WI38 (cell line): ENCODE data around the gene DNAJC17.

Source experiments
- H3K4me3 ChIP-seq: 2 replicates; pipeline ENCODE4 v1.5.1; 2011; ENCODE audit warnings: low read depth, mild to moderate bottlenecking, control low read depth, low read length
- TF ChIP-seq, protein P1 (sequence below): IDR thresholded peaks from 2 replicates; pipeline ENCODE4 v1.5.1; 2012; ENCODE audit warnings: low read depth, mild to moderate bottlenecking, control low read depth, low read length

The DNAJC17 gene

DNA sequence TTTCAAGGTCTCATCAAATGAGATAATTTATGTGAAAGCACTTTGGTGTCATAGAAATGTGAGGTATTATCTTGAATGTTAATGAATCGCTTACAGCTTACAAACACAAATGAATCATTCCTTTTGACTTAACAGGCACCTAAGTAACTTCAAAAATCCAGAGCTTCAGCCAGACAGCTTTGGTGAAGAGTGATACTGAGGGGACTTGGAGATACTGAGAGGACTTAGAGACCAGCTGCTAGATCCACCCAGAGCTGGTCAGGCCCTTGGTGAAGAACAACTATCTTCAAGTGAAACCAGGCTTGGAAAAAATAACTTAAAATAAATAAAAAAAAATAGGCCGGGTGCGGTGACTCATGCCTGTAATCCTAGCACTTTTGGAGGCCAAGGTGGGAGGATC, 16.6 kb downstream of the DNAJC17 start:
- TF ChIP-seq, protein P1, sequence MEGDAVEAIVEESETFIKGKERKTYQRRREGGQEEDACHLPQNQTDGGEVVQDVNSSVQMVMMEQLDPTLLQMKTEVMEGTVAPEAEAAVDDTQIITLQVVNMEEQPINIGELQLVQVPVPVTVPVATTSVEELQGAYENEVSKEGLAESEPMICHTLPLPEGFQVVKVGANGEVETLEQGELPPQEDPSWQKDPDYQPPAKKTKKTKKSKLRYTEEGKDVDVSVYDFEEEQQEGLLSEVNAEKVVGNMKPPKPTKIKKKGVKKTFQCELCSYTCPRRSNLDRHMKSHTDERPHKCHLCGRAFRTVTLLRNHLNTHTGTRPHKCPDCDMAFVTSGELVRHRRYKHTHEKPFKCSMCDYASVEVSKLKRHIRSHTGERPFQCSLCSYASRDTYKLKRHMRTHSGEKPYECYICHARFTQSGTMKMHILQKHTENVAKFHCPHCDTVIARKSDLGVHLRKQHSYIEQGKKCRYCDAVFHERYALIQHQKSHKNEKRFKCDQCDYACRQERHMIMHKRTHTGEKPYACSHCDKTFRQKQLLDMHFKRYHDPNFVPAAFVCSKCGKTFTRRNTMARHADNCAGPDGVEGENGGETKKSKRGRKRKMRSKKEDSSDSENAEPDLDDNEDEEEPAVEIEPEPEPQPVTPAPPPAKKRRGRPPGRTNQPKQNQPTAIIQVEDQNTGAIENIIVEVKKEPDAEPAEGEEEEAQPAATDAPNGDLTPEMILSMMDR: no peak
- H3K4me3 ChIP-seq: no peak overlapping the region

DNA sequence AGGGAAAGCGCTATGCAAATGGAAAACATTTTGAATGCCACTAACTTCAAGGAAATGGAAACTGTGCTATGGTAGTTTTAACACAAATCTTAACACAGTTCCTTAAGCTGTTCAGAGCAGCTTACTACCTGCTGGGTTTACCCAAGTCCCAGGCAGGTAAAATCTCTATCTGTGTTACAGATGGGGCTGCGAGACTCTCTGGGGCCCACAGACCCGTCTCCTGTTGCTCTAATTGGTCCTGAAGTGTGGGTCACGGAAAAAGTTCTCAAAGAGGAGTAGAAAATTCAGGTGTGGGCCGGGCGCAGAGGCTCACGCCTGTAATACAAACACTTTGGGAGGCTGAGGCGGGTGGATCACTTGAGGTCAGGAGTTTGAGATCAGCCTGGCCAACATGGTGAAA, 17.3 kb downstream of the DNAJC17 start:
- H3K4me3 ChIP-seq: no peak overlapping the region
- TF ChIP-seq, protein P1: no peak

DNA sequence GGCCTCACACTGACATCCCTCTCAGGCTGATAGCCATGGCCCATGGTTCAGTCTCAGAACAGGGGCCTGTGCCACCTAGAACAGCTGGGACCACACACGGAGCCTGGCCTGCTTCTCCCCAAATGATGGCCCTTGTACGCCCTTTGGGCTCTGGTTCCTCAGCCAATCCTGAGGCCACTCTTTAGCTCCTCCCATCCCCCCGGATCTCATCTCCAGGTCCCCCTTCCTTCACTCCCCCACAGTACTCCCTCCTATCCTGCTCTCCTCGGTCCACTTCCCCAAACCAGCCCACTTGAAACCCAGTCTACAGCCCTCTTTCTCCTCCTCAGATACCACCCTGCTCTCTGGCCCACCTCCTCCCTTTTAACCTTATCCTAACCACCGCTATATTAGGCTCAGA, 18.2 kb downstream of the DNAJC17 start:
- TF ChIP-seq, protein P1: no peak
- H3K4me3 ChIP-seq: no peak overlapping the region

- TF ChIP-seq, protein P1: no peak
- no peak overlapping the region for H3K4me3 ChIP-seq
These were observed 19.3 kb downstream of the DNAJC17 start for GRCh38 chr15:40787991-40788390.

DNA sequence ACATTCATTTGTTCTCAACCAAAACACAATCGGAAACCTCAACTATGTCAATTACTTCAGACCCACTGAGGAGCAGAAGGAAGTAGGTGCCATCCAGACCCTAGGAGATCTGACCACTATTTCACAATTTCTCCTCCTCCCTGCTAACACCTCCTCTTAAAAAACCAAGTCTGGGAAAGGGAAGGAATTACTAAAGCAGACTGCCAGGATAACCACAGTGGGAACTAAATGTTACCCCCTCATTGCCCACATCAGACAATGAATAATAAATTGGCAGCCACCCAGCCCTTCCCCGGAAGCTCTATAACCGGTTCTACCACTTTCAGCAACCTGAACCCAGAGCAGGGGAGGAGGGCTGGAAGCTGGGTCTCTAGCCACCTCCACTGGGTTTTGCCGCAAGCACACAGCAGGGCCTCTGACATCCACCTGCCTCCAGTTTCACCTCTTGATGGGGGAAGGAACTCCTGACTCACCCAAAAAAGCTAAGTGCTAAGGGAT, 19.9 kb downstream of the DNAJC17 start:
- TF ChIP-seq, protein P1: no peak
- no peak overlapping the region for H3K4me3 ChIP-seq

GRCh38 chr15:40785814-40786213, 21.5 kb downstream of the DNAJC17 start:
- no peak overlapping the region for H3K4me3 ChIP-seq
- TF ChIP-seq, protein P1: no peak

GRCh38 chr15:40785164-40785563, 22.1 kb downstream of the DNAJC17 start:
- H3K4me3 ChIP-seq: no peak overlapping the region
- TF ChIP-seq, protein P1: no peak
